Measurements from ENCODE around the gene SLC7A6.

DNA sequence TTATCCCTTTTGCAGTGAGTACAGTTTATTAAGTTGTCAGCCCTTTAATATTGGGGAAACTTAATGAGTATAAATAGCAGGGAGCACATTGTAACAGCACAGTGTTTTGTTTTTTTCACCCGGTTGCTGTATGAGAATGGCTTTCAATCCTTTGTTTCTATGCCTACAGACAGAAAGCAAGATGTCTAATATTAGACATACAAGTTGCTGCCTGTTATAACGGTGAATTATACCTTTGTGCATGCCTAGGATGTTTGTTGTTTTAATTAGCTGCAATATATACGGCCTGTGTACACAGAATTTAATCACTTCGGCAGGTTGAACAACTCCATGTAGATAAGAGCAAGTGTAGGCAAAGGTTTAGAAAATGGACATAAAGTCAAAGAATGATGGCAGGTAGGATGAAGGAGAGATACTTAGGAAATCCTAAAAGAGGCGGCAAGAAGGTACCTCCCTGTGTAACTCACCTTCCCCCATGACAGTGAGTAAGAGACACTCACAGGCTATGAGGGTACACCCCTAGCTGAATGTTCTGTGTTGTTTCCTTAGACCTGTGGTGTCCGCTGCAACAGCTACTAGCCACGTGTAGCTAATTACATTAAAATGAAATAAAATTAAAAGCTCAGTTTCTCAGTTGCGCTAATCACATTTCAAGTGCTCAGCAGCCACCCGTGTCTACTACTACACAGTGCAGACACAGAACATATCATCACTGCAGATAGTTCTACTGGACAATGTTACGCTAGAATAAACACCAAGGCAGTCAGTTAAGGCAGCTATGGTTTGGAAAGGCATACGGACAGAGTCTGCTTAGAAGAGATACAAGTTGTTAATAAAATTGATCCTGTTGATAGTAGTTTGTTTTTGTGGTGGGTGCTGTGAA lies 35.5 kb downstream of the SLC7A6 start:
- TF ChIP-seq, protein P1, sequence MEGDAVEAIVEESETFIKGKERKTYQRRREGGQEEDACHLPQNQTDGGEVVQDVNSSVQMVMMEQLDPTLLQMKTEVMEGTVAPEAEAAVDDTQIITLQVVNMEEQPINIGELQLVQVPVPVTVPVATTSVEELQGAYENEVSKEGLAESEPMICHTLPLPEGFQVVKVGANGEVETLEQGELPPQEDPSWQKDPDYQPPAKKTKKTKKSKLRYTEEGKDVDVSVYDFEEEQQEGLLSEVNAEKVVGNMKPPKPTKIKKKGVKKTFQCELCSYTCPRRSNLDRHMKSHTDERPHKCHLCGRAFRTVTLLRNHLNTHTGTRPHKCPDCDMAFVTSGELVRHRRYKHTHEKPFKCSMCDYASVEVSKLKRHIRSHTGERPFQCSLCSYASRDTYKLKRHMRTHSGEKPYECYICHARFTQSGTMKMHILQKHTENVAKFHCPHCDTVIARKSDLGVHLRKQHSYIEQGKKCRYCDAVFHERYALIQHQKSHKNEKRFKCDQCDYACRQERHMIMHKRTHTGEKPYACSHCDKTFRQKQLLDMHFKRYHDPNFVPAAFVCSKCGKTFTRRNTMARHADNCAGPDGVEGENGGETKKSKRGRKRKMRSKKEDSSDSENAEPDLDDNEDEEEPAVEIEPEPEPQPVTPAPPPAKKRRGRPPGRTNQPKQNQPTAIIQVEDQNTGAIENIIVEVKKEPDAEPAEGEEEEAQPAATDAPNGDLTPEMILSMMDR (IDR thresholded peaks at IDR 0.05): no peak
- TF ChIP-seq POLR2A (IDR thresholded peaks at IDR 0.05): no peak
